Keratinocyte (primary cell): Measurements from ENCODE around the gene NUDT14. TPM values are rescaled to one million over a fixed set of nuclear protein-coding genes. Genes with fewer than 3 reads are reported as not detected.
A peak's percentile ranks its signal among the peaks of the same experiment; 100 is the strongest.

ENCODE experiments used
- DNase-seq: peaks from one replicate; pipeline ENCODE4 v3.0.0-alpha.2; 2011; ENCODE audit warnings: low read depth, missing footprints, low spot score
- FAIRE-seq: peaks from 2 replicates; lab custom pipeline; 2011; peaks lifted over from hg19 to GRCh38; lab: Jason Lieb, UNC
- H2AFZ ChIP-seq: 2 replicates; pipeline ENCODE4 v1.6.0; 2012; ENCODE audit warnings: low read length, control low read depth, inconsistent platforms; ENCODE audit not compliant: control insufficient read depth
- H3K27ac ChIP-seq: 2 replicates; pipeline ENCODE4 v1.5.1; 2011; ENCODE audit warnings: low read length; ENCODE audit not compliant: control insufficient read depth, insufficient read depth
- H3K27me3 ChIP-seq: 3 replicates; pipeline ENCODE4 v1.6.0; 2011; ENCODE audit warnings: low read length; ENCODE audit not compliant: control insufficient read depth, insufficient read depth; ENCODE audit errors: extremely low read depth
- H3K36me3 ChIP-seq, 2 experiments: 2 replicates in 1 of 2; 3 replicates in 1 of 2; pipeline ENCODE4 v1.5.1; 2011; ENCODE audit warnings: low read length in 2 of 2, mild to moderate bottlenecking in 1 of 2; ENCODE audit not compliant: control insufficient read depth in 2 of 2, insufficient read depth in 2 of 2; ENCODE audit errors: extremely low read depth in 1 of 2
- H3K4me1 ChIP-seq: 3 replicates; pipeline ENCODE4 v1.5.1; 2011; ENCODE audit warnings: low read length; ENCODE audit not compliant: control insufficient read depth, insufficient read depth; ENCODE audit errors: extremely low read depth
- H3K4me2 ChIP-seq: 3 replicates; pipeline ENCODE4 v1.6.0; 2011; ENCODE audit warnings: low read depth, low read length; ENCODE audit not compliant: control insufficient read depth, insufficient read depth; ENCODE audit errors: extremely low read depth
- H3K4me3 ChIP-seq, 3 experiments: fragments of 200-600 bp in 1 of 3; sonication (generic) in 1 of 3; 2 replicates in 2 of 3; 3 replicates in 1 of 3; pipeline ENCODE4 v1.5.1; 2011 to 2016; ENCODE audit warnings: low read length in 3 of 3, mild to moderate bottlenecking in 3 of 3, control low read depth in 2 of 3, inconsistent platforms in 1 of 3, low read depth in 1 of 3, mixed read lengths in 1 of 3, mixed run types in 1 of 3, moderate library complexity in 1 of 3; ENCODE audit not compliant: control insufficient read depth in 2 of 3, insufficient read depth in 2 of 3; ENCODE audit errors: extremely low read depth in 1 of 3
- H3K79me2 ChIP-seq: 2 replicates; pipeline ENCODE4 v1.6.0; 2012; ENCODE audit warnings: low read length; ENCODE audit not compliant: control insufficient read depth, insufficient read depth
- H3K9ac ChIP-seq: 3 replicates; pipeline ENCODE4 v1.6.0; 2011; ENCODE audit warnings: low read length; ENCODE audit not compliant: control insufficient read depth, insufficient read depth; ENCODE audit errors: extremely low read depth
- H3K9me1 ChIP-seq: 3 replicates; pipeline ENCODE4 v1.6.0; 2011; ENCODE audit warnings: low read length; ENCODE audit not compliant: control insufficient read depth, insufficient read depth; ENCODE audit errors: extremely low read depth
- H3K9me3 ChIP-seq: 2 replicates; pipeline ENCODE4 v1.5.1; 2012; ENCODE audit warnings: low read depth, low read length; ENCODE audit not compliant: control insufficient read depth
- H4K20me1 ChIP-seq: 3 replicates; pipeline ENCODE4 v1.6.0; 2011; ENCODE audit warnings: low read length; ENCODE audit not compliant: control insufficient read depth, insufficient read depth; ENCODE audit errors: extremely low read depth
- EZH2 ChIP-seq: IDR thresholded peaks from one replicate; pipeline ENCODE4 v1.6.1; 2012; ENCODE audit warnings: inconsistent platforms, mild to moderate bottlenecking, low read length, moderate library complexity
- dilution Hi-C: fragments of 300-500 bp; cut with MboI; formaldehyde crosslinking; loops from one replicate; pipeline ENCODE4 v1.7.0; 2020; ENCODE audit warnings: low sequenced_read_pairs; ENCODE audit not compliant: extremely low pct_ligation_motif_present
- polyA plus RNA-seq, 5 experiments: library from polyadenylated mRNA; depleted of rRNA in 3 of 5; stranded (reverse) in 3 of 5; stranded (forward) in 1 of 5; unstranded in 1 of 5; fragments of >200 nt; gene quantifications; 1 replicate in 1 of 5; 2 replicates in 3 of 5; 3 replicates in 1 of 5; pipeline versions ENCODE4 v1.2.1 to v1.2.3, GENCODE V29; 2011 to 2012; ENCODE audit warnings: missing spikeins in 2 of 5, low read depth in 1 of 5, low replicate concordance in 1 of 5
- TF ChIP-seq, protein P1 (sequence below), 3 experiments: IDR thresholded peaks in 1 of 3; conservative IDR thresholded peaks in 1 of 3; optimal IDR thresholded peaks in 1 of 3; 2 replicates in 2 of 3; 3 replicates in 1 of 3; pipeline versions ENCODE3 to v1.5.1; 2011; ENCODE audit warnings: low read length in 3 of 3, mild to moderate bottlenecking in 3 of 3, moderate library complexity in 2 of 3, control low read depth in 1 of 3, inconsistent platforms in 1 of 3; ENCODE audit not compliant: insufficient read depth in 2 of 3; ENCODE audit errors: extremely low read depth in 1 of 3

The NUDT14 gene
- polyA plus RNA-seq, 1 donor (not counting 4 experiments of a cell fraction or from before 2014, with no cell fraction given): 15.6 TPM

DNA sequence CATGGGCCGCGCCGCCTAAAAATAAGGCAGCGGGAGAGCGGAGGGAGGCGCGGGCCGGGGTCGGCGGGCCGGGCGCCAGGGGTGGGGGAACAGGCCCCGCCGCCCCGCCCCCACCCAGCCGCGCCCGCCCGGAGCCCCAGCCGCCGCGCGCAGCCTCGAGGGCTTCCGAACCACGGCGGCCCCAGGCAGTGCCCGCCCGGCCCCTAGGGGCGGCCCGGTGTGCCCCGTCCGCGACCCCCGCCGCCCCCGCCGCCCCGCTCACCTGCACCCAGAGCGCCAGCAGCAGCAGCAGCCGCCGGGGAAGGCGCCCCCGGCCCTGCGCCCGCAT is 13.1 kb downstream of the NUDT14 start:
- peaks cover 9% of the 10 kb centered on the region for H3K27me3 ChIP-seq
- DNase-seq (no peak), FAIRE-seq (no peak)
- peaks cover 0 to 3% of the 10 kb centered on the region in 2 experiments for H3K36me3 ChIP-seq
- dilution Hi-C loops: no loop called here
- peaks cover 6% of the 10 kb centered on the region for H3K9me1 ChIP-seq
- H3K9ac ChIP-seq: peak overlapping the region; percentile 54
- peaks cover 39% of the 10 kb centered on the region for H3K79me2 ChIP-seq
- TF ChIP-seq, protein P1, sequence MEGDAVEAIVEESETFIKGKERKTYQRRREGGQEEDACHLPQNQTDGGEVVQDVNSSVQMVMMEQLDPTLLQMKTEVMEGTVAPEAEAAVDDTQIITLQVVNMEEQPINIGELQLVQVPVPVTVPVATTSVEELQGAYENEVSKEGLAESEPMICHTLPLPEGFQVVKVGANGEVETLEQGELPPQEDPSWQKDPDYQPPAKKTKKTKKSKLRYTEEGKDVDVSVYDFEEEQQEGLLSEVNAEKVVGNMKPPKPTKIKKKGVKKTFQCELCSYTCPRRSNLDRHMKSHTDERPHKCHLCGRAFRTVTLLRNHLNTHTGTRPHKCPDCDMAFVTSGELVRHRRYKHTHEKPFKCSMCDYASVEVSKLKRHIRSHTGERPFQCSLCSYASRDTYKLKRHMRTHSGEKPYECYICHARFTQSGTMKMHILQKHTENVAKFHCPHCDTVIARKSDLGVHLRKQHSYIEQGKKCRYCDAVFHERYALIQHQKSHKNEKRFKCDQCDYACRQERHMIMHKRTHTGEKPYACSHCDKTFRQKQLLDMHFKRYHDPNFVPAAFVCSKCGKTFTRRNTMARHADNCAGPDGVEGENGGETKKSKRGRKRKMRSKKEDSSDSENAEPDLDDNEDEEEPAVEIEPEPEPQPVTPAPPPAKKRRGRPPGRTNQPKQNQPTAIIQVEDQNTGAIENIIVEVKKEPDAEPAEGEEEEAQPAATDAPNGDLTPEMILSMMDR (optimal IDR thresholded peaks at IDR 0.05 in 1 of 3, IDR thresholded peaks at IDR 0.05 in 1 of 3, conservative IDR thresholded peaks at IDR 0.05 in 1 of 3; ENCODE audit: extremely low read depth in 1 of 3, insufficient read depth in 2 of 3, low read length in 3 of 3): no peak
- no peak for TF ChIP-seq EZH2
- H2AFZ ChIP-seq: no peak overlapping the region
- H3K4me2 ChIP-seq: peak overlapping the region; percentile 67
- peaks cover 18% of the 10 kb centered on the region for H4K20me1 ChIP-seq
- no peak overlapping the region for H3K27ac ChIP-seq
- H3K9me3 ChIP-seq: no peaks in the 10 kb centered on the region
- peak overlapping the region; percentile 62 to 67 (median 63) for H3K4me3 ChIP-seq
- peaks cover 26% of the 10 kb centered on the region for H3K4me1 ChIP-seq

DNA sequence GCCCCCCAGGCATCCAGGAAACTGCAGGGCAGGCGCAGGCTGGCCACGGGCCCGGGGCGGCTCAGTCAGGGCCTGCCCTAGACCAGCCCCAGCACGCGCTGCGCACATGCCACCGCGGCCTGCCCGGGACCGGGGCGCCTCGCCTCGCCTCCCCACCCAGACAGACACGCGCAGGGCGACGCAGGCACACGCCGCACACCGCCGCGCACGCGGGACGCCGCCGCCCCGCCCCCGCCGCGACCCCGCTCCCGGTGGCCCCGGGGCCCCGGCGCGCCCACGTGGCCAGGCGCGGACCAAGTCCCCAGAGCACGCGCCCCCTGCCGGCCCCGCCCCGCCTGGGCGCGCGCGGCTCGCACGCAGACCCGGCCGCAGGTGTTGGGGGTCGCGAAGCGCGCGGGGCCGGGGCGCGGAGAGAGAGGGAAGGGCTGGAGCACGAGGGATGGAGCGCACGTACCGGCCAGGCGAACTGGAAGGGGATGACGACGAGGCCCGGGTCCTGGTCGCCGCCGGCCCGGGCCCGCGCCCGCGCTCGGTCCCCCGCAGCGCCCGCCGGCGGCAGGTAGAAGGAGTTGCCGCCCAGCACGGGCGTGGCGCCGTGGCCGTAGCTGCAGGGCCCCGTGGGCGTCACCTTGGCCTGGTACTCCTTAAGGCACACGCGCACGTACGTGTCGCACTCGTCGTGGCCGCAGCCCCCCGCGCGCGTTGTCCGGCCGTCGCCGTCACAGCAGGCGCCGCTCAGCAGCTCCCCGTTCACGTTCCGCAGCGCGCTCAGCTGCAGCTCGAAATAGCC is 13.6 kb downstream of the NUDT14 start:
- peaks cover 6% of the 10 kb centered on the region for H3K9me1 ChIP-seq
- H4K20me1 ChIP-seq: peaks cover 23% of the 10 kb centered on the region
- no peak overlapping the region for H2AFZ ChIP-seq
- peak overlapping the region; percentile 62 to 67 (median 63) for H3K4me3 ChIP-seq
- peak overlapping the region; percentile 87 for H3K4me2 ChIP-seq
- DNase-seq (no peak), FAIRE-seq (no peak)
- dilution Hi-C loops: no loop called here
- H3K27ac ChIP-seq: peak overlapping the region; percentile 44
- H3K9ac ChIP-seq: peak overlapping the region; percentile 54
- H3K4me1 ChIP-seq: peaks cover 28% of the 10 kb centered on the region
- peaks cover 0 to 3% of the 10 kb centered on the region in 2 experiments for H3K36me3 ChIP-seq
- no peaks in the 10 kb centered on the region for H3K9me3 ChIP-seq
- peaks cover 9% of the 10 kb centered on the region for H3K27me3 ChIP-seq
- no peak for TF ChIP-seq EZH2
- TF ChIP-seq, protein P1 (optimal IDR thresholded peaks at IDR 0.05 in 1 of 3, IDR thresholded peaks at IDR 0.05 in 1 of 3, conservative IDR thresholded peaks at IDR 0.05 in 1 of 3; ENCODE audit: extremely low read depth in 1 of 3, insufficient read depth in 2 of 3, low read length in 3 of 3): no peak
- peaks cover 45% of the 10 kb centered on the region for H3K79me2 ChIP-seq
